GM18519 (cell line): ENCODE results near the gene AGAP9.
"Not testable (repeated sequence)": the region's sequence is repeated elsewhere in the genome, so short reads cannot be mapped to it uniquely, and the experiment has no call there.

Experiments
- ATAC-seq: cut with Tn5 transposase; IDR thresholded peaks from one replicate; pipeline ENCODE4 v1.9.1; 2021; ENCODE audit warnings: mild to moderate bottlenecking, moderate library complexity; ENCODE audit not compliant: unreplicated experiment, low FRiP score

Gene AGAP9

GRCh38 chr10:47489630-47490029 lies 33.8 kb downstream of the AGAP9 start:
- not testable (repeated sequence) for ATAC-seq

- ATAC-seq = not testable (repeated sequence)
These were observed 37.5 kb downstream of the AGAP9 start for GRCh38 chr10:47485943-47486342.

- ATAC-seq = not testable (repeated sequence)
These were observed 38.7 kb downstream of the AGAP9 start for GRCh38 chr10:47484786-47485185.

DNA sequence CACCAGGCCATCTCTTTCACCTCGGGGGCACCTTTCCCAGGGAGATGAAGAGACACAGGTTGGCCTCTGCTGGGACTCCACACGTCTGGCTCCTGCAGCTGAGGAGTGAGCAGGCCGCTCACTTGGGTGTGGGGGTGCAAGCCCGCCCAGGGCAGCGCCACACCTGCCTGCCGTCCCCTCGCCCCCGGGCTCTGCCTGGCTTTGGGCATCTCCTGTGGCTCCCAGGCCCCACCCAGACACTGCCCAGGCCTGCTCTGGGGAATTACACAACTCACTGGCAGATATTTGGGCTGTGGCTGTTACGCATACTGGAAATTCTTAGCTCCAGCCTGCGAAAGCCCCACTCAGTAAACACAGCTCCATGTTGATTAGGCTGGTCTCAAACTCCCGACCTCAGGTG lies 39.5 kb downstream of the AGAP9 start, which contains the start of gene ANXA8:
Gene ANXA8 (minus strand): TSS at position 193 of the 400 bp plus-strand sequence. CDS start 182 bp downstream, at position 11.
- not testable (repeated sequence) for ATAC-seq

DNA sequence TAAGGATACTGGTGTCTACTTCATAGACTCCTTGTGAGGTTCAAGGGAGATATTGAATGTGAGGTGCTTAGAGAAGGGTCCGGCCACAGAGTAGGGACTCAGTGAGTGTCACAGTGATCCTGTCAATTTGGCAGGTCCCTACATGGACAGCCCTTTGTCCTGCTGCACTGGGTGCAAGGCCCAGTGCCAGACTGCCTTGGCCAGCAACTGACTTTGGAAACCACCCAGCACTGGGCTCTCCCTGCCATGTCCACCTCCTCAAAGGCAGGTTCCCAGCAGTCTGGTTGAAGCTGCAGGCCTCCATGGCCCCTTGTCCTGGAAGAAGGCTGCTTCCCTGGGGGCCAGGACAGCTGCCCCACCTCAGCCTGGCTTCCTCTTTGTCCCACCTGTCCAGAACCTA lies 41.1 kb downstream of the AGAP9 start:
- not testable (repeated sequence) for ATAC-seq

DNA sequence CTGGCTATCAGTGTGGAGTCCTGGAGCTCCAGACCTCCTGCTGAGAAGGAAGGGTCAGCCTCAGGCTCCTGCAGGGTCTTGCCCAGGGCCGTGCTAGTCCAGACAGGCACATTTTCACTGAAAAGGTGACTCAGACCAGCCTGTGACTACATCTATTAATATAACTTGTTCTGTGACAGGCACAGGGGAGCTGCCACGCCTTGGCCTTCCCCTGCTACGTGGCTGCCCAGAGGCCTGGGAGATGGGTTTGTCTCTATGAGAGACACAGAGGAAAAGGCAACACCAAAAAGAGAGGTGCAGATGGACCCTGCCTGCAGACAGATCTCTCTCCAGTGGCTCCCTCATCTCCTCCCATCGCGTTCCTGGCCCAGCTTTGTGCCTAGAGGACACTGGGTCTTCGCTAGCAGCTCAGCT lies 41.7 kb downstream of the AGAP9 start:
- not testable (repeated sequence) for ATAC-seq

DNA sequence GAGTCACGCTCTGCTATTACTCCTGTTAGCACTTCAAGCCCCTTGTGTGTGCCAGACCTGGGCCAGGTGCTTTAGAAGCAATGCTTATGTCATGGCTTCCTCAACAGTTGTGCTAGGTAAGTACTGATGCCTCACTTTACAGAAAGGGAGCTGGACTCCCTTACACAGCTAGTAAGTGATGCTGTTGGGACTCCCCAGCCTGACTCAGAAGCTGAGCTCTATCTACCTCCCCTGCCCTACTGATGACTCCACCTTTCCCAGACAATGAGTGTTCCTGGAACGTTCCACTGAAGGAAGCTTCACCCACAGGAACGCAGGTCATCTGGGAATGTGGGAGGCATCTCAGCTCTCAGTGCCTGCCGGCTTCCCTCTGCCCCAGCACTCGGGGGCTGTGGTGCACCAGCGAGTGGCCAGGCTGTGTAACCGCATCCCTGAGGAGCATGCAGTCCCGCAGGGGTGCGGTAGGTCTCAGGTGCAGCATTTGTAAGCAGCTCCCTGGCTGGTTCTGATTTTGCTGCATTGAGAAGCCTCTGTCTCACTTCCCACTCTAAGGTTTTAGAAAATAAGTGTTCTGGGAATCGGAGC lies 42.2 kb downstream of the AGAP9 start:
- ATAC-seq = not testable (repeated sequence)

DNA sequence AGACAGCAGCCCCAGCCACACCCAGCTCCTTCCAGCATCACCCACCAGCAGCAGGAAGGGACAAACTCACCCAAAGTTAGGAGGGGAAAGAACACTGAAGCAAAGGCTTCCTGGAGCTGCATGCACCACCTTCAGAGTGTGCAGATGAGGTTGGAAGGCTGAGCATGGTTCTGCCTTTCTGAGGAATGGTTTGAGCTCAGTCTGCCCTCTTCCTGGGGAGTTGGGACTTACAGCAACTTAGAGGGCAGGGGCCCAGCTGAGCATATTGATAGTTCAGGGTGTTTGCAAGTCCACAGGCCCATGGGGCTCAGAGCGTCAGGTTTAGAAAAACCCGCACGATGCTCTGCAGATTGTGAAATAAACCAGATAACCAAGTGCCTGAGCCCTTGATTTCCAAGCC lies 43.3 kb downstream of the AGAP9 start:
- ATAC-seq = not testable (repeated sequence)

DNA sequence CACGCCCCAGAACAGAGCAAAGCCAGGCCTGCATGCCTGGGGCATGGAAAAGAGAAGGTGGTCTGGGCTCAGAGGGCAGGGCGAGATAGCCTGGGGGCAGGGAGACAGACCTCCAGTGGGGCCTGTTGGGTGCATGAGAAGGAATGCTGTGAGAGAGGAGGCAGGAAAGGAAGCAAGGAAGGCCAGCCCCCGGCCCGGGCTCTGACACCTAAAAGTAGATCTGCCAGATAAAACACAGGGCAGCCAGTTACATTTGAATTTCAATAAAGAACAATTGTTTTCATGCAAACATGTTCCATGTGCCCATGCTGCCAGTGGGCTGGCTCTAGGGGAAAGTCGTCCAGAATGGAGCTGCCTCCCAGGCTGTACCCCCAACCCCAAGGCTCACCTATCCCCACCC lies 45.3 kb downstream of the AGAP9 start:
- ATAC-seq = not testable (repeated sequence)

DNA sequence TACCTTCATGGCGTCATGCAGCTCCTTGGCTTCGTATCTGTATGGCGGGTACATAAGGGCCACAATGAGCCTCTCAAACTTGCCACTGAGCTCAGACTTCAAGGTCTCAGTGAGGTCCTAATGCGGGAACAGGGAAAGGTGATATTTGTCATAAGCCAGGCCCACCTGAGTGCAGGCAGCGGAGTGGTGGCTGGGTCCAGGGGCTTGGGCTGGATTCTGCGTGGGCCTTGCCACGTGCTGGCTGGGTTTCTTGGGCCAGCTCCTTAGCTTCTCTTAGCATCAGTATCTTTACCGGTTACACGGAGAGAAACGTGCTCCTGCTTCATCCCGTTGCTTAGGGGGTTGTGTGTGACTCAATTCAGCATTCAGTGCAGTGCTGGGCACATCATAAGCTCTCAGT lies 46.4 kb downstream of the AGAP9 start:
- ATAC-seq = not testable (repeated sequence)

DNA sequence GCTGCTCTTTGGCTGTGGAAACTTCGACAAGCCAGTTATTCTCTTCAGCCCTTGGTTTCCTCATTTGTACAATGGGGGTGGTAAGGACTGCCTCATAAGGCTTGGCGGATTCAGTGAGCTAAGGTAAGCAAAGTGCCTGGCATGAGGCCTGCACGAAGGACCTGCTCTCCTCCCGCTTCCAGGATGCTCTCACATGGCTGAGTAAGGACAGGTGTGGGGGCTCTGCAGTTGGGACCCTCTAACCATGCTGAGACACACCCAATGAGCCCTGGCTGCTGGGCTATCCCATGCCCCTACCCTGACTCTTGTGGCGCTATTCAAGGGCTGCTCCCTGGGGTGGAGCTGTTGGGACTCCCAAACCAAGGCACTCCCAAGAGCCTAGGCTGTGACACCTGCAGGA lies 48.3 kb downstream of the AGAP9 start:
- ATAC-seq = not testable (repeated sequence)

DNA sequence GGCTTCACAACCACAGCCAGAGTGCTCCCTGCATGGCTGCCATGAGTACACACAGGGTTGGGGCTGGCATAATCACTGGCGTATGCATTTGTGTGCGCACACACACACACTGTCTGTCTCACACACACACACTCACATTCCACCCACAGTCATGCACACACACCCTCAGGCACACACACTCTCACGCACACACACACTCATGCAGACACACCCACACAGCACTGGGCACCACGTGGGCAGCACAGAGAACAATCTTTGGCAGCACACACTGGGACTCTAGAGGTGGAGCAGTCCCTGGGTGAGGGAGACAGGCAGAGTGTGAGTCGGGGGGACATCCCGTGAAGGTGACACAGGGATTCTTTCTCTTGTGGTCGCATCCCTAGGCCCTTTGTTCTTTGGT lies 49.9 kb downstream of the AGAP9 start:
- not testable (repeated sequence) for ATAC-seq

DNA sequence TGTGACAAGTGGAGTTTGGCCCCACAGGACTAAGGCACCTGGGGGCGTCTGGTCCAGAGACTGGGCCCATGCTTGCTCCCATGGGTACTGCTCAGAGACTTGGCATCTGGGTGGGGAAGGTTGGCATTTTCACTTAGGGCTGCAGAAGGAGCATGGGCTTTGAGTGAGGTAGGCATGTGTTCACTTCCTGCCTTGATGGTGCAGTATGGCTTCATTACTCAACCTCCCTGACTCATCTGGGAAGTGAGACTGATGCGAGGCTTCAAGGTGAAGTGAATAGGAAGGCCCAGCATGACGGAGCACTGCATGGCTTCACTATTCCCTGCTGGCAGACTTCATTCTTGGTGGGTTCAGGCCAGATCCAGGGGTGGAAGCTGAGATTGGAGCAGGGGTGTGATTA lies 50.8 kb downstream of the AGAP9 start:
- ATAC-seq = peak; percentile 65

GRCh38 chr10:47472072-47472471 lies 51.4 kb downstream of the AGAP9 start:
- ATAC-seq = not testable (repeated sequence)

- not testable (repeated sequence) for ATAC-seq
These were observed 54.5 kb downstream of the AGAP9 start for GRCh38 chr10:47468731-47469528.

DNA sequence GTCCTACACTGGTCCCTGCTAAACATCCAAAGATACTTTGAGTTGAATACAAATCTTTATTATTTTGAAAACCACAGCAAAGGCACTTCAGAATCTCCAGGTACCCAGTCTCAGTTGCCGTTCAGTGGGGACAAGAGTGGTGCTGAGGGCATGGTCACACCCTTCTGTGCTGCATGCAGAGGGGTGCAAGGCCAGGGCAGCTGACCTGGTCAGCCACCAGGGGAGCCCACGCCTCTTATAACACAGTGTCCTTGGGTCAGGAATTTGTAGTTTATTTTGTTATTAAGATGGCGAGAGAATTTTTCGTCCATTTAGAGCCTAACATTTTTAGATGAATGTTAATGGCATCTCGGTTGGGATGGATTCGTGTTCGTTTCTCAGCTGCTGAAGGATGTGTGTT lies 55.5 kb downstream of the AGAP9 start:
- not testable (repeated sequence) for ATAC-seq

DNA sequence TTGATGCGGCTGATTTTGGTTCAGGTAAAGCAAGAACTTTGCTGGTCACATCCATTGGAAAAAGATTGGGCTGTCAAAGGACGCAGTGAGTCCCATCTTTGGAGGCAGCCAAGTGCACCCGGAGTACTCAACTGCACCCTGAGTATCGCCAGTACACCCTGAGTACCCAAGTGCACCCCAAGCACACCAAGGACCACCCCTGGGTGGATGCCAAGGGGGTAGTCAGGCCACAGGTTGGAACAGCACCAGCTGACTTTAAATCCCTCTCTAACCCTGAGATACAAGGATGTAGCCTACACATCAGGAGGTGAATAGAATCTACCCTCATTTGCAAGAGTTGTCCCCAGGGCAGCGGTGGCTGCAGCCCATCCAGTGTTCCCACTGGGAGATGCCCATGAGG lies 56.0 kb downstream of the AGAP9 start:
- ATAC-seq = not testable (repeated sequence)

DNA sequence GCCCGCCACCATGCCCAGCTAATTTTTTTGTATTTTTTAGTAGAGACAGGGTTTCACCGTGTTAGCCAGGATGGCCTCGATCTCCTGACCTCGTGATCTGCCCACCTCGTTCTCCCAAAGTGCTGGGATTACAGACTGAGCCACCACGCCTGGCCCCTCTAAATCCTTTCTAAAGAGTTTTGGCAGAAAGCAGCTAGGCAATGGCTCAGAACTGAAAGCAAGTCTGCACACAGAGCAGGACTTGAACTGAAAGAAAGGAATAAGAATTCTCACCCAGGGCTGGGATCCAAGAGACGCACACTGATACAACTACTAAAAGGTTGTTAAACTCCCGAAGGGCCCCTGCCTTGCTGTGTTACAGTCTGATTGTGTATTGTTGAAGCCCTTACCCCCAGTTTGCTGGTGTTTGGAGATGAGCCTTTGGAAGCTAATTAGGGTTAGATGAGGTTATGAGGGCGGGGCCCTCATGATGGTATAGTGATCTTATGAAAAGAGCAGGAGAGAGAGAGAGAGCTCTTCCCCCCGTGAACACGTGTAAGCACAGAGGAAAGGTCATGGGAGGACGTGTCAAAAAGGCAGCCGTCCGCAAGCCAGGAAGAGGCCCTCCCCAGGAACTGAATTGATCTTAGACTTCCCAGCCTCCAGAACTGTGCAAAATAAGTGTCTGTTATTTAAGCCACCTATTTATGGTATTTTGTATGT lies 58.1 kb downstream of the AGAP9 start:
- not testable (repeated sequence) for ATAC-seq

GRCh38 chr10:47462577-47463358 lies 60.7 kb downstream of the AGAP9 start:
- ATAC-seq = not testable (repeated sequence)

GRCh38 chr10:47461261-47461687 lies 62.2 kb downstream of the AGAP9 start:
- ATAC-seq = not testable (repeated sequence)
